HAP-1 (cell line): Measurements from ENCODE around the gene NR0B2.

ENCODE experiments used
- DNase-seq, 2 experiments: peaks; one replicate each; pipeline ENCODE4 v3.0.0-alpha.2; 2016 to 2020; ENCODE audit warnings: low spot score in 2 of 2
- H3K27me3 ChIP-seq: fragments of 250-450 bp; sonication (Bioruptor Pico); 2 replicates; pipeline ENCODE4 v1.5.1; 2020; ENCODE audit warnings: low read depth, mild to moderate bottlenecking, moderate library complexity
- H3K36me3 ChIP-seq: fragments of 250-450 bp; sonication (Bioruptor Pico); replicated peaks from 2 replicates; pipeline ENCODE4 v1.5.1; 2020; ENCODE audit warnings: mild to moderate bottlenecking
- H3K4me1 ChIP-seq: fragments of 250-450 bp; sonication (Bioruptor Pico); 2 replicates; pipeline ENCODE4 v1.5.1; 2020; ENCODE audit warnings: mild to moderate bottlenecking
- H3K4me3 ChIP-seq: fragments of 250-450 bp; sonication (Bioruptor Pico); 2 replicates; pipeline ENCODE4 v1.5.1; 2020; ENCODE audit warnings: mild to moderate bottlenecking, moderate library complexity
- H3K9me3 ChIP-seq: fragments of 250-450 bp; sonication (Bioruptor Pico); 2 replicates; pipeline ENCODE4 v1.5.1; 2020; ENCODE audit warnings: mild to moderate bottlenecking, moderate library complexity
- in situ Hi-C: fragments of 300-500 bp; cut with MboI; formaldehyde crosslinking; loops from 3 replicates; pipeline ENCODE4 v1.14.3; 2020; ENCODE audit warnings: low sequenced_read_pairs, inconsistent platforms, mixed read lengths

The NR0B2 gene

GRCh38 chr1:26921540-26922430 lies 8.0 kb upstream of the NR0B2 start, which contains the start of gene NUDC:
Gene NUDC, plus strand, starts transcription at chr1:26921743. Its CDS starts 106 bp downstream, at chr1:26921849.
- H3K4me3 ChIP-seq: peak within 1 kb of the TSS; percentile 90
- in situ Hi-C loops: no loop called here
- peaks cover 15% of the 10 kb centered on the region for H3K4me1 ChIP-seq
- DNase-seq: peak; percentile 97 to 98
- no peaks in the 10 kb centered on the region for H3K9me3 ChIP-seq
- H3K27me3 ChIP-seq: no peaks in the 10 kb centered on the region
- H3K36me3 ChIP-seq: peaks cover 39% of the 10 kb centered on the region

GRCh38 chr1:26921126-26921539 lies 7.4 kb upstream of the NR0B2 start:
- Histone ChIP-seq H3K9me3 (no peaks in the 10 kb centered on the region), H3K4me1 (peaks cover 15% of the 10 kb centered on the region), H3K36me3 (peaks cover 33% of the 10 kb centered on the region), H3K27me3 (no peaks in the 10 kb centered on the region), H3K4me3 (peak overlapping the region; percentile 90)
- in situ Hi-C loops: no loop called here
- no peak for DNase-seq

DNA sequence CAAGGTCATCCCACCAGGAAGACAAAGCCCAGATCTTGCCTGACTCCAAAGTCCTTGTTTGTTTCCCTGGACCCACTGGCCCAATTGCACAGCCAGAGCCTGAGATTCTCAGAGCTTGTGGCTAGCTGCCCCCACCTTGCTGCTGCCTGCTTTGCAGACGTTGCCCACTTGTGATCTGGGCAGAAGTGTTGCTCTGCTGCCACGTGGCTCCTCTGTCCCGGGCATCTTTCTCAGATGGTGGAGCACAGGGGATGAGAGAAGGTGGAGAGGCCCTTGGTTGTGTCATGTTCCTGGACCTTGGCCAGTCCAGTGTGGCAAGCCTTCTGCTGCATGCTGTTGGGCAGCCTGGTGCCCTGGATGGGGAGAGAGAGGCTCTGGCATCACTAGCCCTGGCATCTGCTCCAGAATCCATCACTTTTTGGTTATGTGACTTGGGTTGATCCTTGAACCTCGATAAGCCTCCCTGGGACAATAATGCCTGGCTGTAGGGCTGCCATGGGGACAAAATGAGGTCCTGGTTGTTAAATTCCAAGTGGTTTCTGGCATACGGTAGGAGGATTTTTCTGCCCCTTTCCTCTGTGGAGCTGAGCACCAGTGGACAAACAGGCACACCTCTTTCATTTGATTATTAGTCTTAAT lies 1.5 kb upstream of the NR0B2 start:
- DNase-seq: no peak
- Histone ChIP-seq H3K4me3 (no peak overlapping the region), H3K27me3 (no peaks in the 10 kb centered on the region), H3K4me1 (no peaks in the 10 kb centered on the region), H3K9me3 (no peaks in the 10 kb centered on the region), H3K36me3 (no peaks in the 10 kb centered on the region)
- in situ Hi-C loops: no loop called here

GRCh38 chr1:26913389-26913753 lies 404 bp downstream of the NR0B2 start:
- no peaks in the 10 kb centered on the region for H3K9me3 ChIP-seq
- no peaks in the 10 kb centered on the region for H3K36me3 ChIP-seq
- no peak for DNase-seq
- H3K4me3 ChIP-seq: no peak overlapping the region
- no peaks in the 10 kb centered on the region for H3K4me1 ChIP-seq
- in situ Hi-C loops: no loop called here
- H3K27me3 ChIP-seq: no peaks in the 10 kb centered on the region

GRCh38 chr1:26912147-26912490 lies 1.7 kb downstream of the NR0B2 start:
- H3K9me3 ChIP-seq: no peaks in the 10 kb centered on the region
- no peak overlapping the region for H3K4me3 ChIP-seq
- H3K4me1 ChIP-seq: no peaks in the 10 kb centered on the region
- DNase-seq: no peak
- no peaks in the 10 kb centered on the region for H3K27me3 ChIP-seq
- in situ Hi-C loops: no loop called here
- no peaks in the 10 kb centered on the region for H3K36me3 ChIP-seq

DNA sequence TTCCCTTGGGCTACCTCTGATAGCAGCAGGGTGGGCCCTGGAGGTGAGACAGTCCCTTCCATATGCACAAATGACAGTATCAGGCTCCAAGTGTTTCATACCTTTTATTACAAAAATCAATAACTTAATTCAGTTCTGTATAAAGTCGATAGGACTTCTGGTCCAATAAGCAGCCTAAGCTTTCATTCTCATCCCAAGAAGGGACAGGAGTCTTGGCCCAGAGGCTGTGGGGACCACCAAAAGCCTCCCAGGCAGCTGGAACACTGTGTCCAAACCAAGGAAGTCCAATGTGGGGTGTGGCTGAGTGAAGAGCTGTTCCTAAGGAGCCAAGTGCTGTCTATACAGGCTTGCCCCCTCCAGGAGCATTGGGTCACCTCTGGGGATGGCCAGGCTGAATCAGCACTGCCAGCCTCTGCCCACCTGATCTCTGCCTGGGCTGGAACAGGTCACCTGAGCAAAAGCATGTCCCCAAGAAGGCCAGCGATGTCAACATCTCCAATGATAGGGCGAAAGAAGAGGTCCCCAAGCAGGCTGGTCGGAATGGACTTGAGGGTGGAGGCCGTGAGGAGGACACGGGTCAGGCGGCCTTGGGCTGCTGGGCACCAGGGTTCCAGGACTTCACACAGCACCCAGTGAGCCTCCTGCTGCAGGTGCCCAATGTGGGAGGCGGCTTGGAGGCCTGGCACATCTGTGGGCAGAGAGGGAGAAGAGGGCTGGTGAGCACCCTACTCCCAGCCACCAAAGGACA lies 2.2 kb downstream of the NR0B2 start:
- Histone ChIP-seq H3K36me3 (no peaks in the 10 kb centered on the region), H3K9me3 (no peaks in the 10 kb centered on the region), H3K27me3 (no peaks in the 10 kb centered on the region), H3K4me1 (no peaks in the 10 kb centered on the region), H3K4me3 (no peak overlapping the region)
- DNase-seq: no peak
- in situ Hi-C loops: no loop called here

GRCh38 chr1:26910343-26911160 lies 3.2 kb downstream of the NR0B2 start:
- H3K27me3 ChIP-seq: no peaks in the 10 kb centered on the region
- in situ Hi-C loops: no loop called here

GRCh38 chr1:26909951-26910342 lies 3.8 kb downstream of the NR0B2 start:
- Histone ChIP-seq H3K27me3 (no peaks in the 10 kb centered on the region), H3K4me3 (no peak overlapping the region), H3K4me1 (no peaks in the 10 kb centered on the region), H3K36me3 (no peaks in the 10 kb centered on the region), H3K9me3 (no peaks in the 10 kb centered on the region)
- in situ Hi-C loops: no loop called here
- no peak for DNase-seq

More at GRCh38 chr1:26910343-26911160, 3.2 kb downstream of the NR0B2 start:
- H3K4me1 ChIP-seq: no peaks in the 10 kb centered on the region
- DNase-seq: no peak
- H3K4me3 ChIP-seq: no peak overlapping the region
- no peaks in the 10 kb centered on the region for H3K36me3 ChIP-seq
- no peaks in the 10 kb centered on the region for H3K9me3 ChIP-seq

GRCh38 chr1:26907071-26907917 lies 6.5 kb downstream of the NR0B2 start:
- H3K4me3 ChIP-seq: no peak overlapping the region
- H3K36me3 ChIP-seq: no peaks in the 10 kb centered on the region
- no peaks in the 10 kb centered on the region for H3K4me1 ChIP-seq
- no peaks in the 10 kb centered on the region for H3K27me3 ChIP-seq
- DNase-seq: no peak
- in situ Hi-C loops: no loop called here
- no peaks in the 10 kb centered on the region for H3K9me3 ChIP-seq

GRCh38 chr1:26900815-26901511 lies 12.8 kb downstream of the NR0B2 start:
- no peak for DNase-seq

DNA sequence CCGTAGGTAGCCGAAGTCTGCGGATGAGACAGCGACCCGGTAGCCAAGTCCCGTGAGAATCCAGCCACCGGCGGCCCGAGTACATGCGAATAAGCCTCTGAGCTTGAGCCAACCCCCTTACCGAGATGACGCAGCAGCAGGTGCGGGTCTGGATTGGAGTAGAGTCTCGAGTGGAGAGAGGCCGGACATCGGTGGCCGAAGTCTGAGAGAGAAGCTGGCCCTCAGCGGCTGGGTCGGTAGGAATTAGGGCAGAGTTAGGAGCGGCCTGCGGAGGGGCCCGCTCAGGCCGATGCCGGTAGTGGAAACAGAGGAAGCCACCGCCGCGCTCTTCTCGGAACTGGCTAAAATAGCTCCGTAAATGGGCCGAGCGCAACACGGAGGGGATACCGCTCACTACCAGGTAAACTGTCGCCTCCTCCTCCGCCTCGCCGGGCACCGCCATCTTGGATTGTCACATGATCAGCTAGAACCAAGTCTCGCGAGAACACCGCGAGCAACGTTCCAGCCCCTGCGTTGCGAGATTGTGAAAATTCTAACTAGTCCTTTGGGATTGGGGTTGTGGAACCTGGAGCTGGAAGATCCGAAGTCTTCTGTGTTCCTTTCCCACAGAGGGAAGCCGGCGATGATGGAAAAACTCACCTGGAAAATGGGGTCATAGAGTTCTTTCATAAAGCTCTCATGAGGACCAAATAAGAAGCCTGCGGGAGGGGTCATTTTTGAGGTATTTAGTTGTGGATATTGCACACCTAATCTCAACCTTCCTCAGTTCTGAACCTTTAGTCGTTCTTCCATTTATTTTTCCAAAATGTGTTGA lies 13.6 kb downstream of the NR0B2 start, which contains the start of gene GPATCH3:
Gene GPATCH3 (minus strand): TSS at position 467 of the 814 bp plus-strand sequence. CDS start 25 bp downstream, at position 442.
- in situ Hi-C loops: no loop called here
- peak; percentile 88 to 95 for DNase-seq
- Histone ChIP-seq H3K4me1 (peaks cover 10% of the 10 kb centered on the region), H3K36me3 (peaks cover 3% of the 10 kb centered on the region), H3K27me3 (no peaks in the 10 kb centered on the region), H3K9me3 (no peaks in the 10 kb centered on the region), H3K4me3 (peak within 1 kb of the TSS; percentile 85)

More at GRCh38 chr1:26900815-26901511, 12.8 kb downstream of the NR0B2 start:
- no peaks in the 10 kb centered on the region for H3K9me3 ChIP-seq
- H3K4me3 ChIP-seq: peak overlapping the region; percentile 85
- peaks cover 10% of the 10 kb centered on the region for H3K4me1 ChIP-seq
- peaks cover under 1% of the 10 kb centered on the region for H3K36me3 ChIP-seq
- H3K27me3 ChIP-seq: no peaks in the 10 kb centered on the region
- in situ Hi-C loops: no loop called here
